A673 (cell line): ENCODE results near the gene GABRA5. TPM values are rescaled to one million over a fixed set of nuclear protein-coding genes. Genes with fewer than 3 reads are reported as not detected.

ENCODE experiments used
- BruUV-seq: library from RNA; stranded (reverse); fragments of 400-500 nt; replicated peaks from 2 replicates; lab custom pipeline; 2021; lab: Mats Ljungman, UMichigan
- CTCF ChIA-PET: fragments of 300-600 bp; sonication (Branson Sonifier 250); formaldehyde crosslinking; loops from one replicate; lab custom pipeline; 2022; ENCODE audit warnings: antibody characterized with exemption; lab: Charles Lee
- POLR2A ChIA-PET: fragments of 300-600 bp; sonication (Branson Sonifier 250); formaldehyde crosslinking; loops from one replicate; lab custom pipeline; 2022; ENCODE audit warnings: antibody characterized with exemption; ENCODE audit not compliant: low non-redundant PET; lab: Charles Lee
- DNase-seq: peaks from one replicate; pipeline ENCODE4 v3.0.0-alpha.2; 2015; ENCODE audit warnings: low spot score
- H3K27ac ChIP-seq: fragments of 200-600 bp; sonication (generic); 2 replicates; pipeline ENCODE4 v1.5.1; 2016; ENCODE audit warnings: mixed run types, low read depth, mild to moderate bottlenecking, mixed read lengths, antibody characterized with exemption, low read length; ENCODE audit not compliant: poor library complexity, severe bottlenecking
- H3K27me3 ChIP-seq: fragments of 200-600 bp; sonication (generic); replicated peaks from 2 replicates; pipeline ENCODE4 v1.6.1; 2017; ENCODE audit warnings: mixed run types, low read depth, mild to moderate bottlenecking, mixed read lengths, antibody characterized with exemption, low read length; ENCODE audit not compliant: insufficient read depth, poor library complexity
- H3K36me3 ChIP-seq: fragments of 200-600 bp; sonication (generic); 2 replicates; pipeline ENCODE4 v1.6.1; 2016; ENCODE audit warnings: mixed run types, mild to moderate bottlenecking, mixed read lengths, antibody characterized with exemption, low read length; ENCODE audit not compliant: insufficient read depth, poor library complexity, severe bottlenecking
- H3K4me1 ChIP-seq: fragments of 200-600 bp; sonication (generic); 2 replicates; pipeline ENCODE4 v1.6.1; 2017; ENCODE audit warnings: mixed run types, mild to moderate bottlenecking, mixed read lengths, antibody characterized with exemption, low read length; ENCODE audit not compliant: insufficient read depth, poor library complexity, severe bottlenecking
- H3K4me3 ChIP-seq: fragments of 200-600 bp; sonication (generic); 2 replicates; pipeline ENCODE4 v1.5.1; 2016; ENCODE audit warnings: low read depth, mixed run types, mild to moderate bottlenecking, mixed read lengths, low read length; ENCODE audit not compliant: poor library complexity, severe bottlenecking
- H3K9me3 ChIP-seq: fragments of 200-600 bp; sonication (generic); 2 replicates; pipeline ENCODE4 v1.6.1; 2016; ENCODE audit warnings: mixed run types, low read depth, mild to moderate bottlenecking, mixed read lengths, antibody characterized with exemption, low read length; ENCODE audit not compliant: poor library complexity, severe bottlenecking
- EZH2 ChIP-seq: fragments of 200-600 bp; sonication (generic); IDR thresholded peaks from 2 replicates; pipeline ENCODE4 v1.6.1; 2017; ENCODE audit warnings: borderline replicate concordance, low read depth, mild to moderate bottlenecking, mixed read lengths, antibody characterized with exemption, low read length; ENCODE audit not compliant: poor library complexity, severe bottlenecking
- intact Hi-C: fragments of 100-400 bp; cut with micrococcal nuclease; formaldehyde crosslinking; loops from one replicate; pipeline ENCODE4 v1.10.0; 2022; ENCODE audit not compliant: unreplicated experiment
- total RNA-seq: library from RNA; stranded (reverse); gene quantifications from 2 replicates; pipeline ENCODE4 v1.2.3, GENCODE V29; 2021
- TF ChIP-seq, protein P1 (sequence below): fragments of 300-800, 200-600 bp; sonication (generic); conservative IDR thresholded peaks from 2 replicates; pipeline ENCODE4 v1.5.1; 2017; ENCODE audit warnings: low read depth, mild to moderate bottlenecking, antibody characterized with exemption, low read length, moderate library complexity, mixed read lengths

Gene GABRA5
- total RNA-seq, 1 experiment from 2014 or later: not detected

DNA sequence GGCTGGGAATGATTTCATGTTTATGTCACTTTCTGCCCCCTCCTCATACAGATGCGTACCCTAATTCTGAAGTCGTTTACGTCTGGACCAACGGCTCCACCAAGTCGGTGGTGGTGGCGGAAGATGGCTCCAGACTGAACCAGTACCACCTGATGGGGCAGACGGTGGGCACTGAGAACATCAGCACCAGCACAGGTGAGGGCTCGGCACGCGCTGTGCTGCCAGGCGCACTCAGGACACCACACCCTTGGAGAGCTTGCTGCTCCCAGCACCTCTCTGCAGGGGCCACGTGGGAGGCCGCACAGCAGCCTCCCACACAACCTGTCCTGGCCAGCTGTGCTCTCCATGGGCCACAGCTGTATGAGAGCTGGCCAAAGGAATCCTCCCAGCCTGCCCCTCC, 70.3 kb downstream of the GABRA5 start:
- Histone ChIP-seq H3K27ac (no peak overlapping the region), H3K27me3 (no peaks in the 10 kb centered on the region), H3K36me3 (no peaks in the 10 kb centered on the region), H3K4me3 (no peak overlapping the region), H3K4me1 (no peaks in the 10 kb centered on the region), H3K9me3 (peaks cover 28% of the 10 kb centered on the region)
- no TSS peak for BruUV-seq
- intact Hi-C loops: no loop called here
- TF ChIP-seq, protein P1, sequence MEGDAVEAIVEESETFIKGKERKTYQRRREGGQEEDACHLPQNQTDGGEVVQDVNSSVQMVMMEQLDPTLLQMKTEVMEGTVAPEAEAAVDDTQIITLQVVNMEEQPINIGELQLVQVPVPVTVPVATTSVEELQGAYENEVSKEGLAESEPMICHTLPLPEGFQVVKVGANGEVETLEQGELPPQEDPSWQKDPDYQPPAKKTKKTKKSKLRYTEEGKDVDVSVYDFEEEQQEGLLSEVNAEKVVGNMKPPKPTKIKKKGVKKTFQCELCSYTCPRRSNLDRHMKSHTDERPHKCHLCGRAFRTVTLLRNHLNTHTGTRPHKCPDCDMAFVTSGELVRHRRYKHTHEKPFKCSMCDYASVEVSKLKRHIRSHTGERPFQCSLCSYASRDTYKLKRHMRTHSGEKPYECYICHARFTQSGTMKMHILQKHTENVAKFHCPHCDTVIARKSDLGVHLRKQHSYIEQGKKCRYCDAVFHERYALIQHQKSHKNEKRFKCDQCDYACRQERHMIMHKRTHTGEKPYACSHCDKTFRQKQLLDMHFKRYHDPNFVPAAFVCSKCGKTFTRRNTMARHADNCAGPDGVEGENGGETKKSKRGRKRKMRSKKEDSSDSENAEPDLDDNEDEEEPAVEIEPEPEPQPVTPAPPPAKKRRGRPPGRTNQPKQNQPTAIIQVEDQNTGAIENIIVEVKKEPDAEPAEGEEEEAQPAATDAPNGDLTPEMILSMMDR: no peak
- no peak for TF ChIP-seq EZH2
- CTCF ChIA-PET: no interaction called here
- POLR2A ChIA-PET: no interaction called here
- no peak for DNase-seq

DNA sequence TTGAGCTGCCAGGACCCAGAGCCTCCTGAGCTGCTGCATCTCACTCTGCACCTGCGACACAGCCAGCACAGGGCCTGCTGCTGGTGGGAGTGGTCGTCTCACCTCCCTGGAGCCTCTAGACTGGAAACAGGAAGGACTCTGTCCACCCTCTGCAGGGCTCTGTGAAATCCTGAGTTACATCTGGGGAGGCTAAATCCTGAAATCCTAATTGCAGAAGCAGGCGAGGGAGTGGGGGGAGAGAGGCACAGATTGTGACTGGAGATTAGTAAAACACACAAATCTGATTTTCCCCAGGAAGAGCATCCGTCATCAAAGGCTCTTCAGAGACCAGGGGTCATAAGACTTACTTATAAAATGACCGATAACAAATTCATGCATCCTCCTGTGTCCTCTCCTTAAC, 72.5 kb downstream of the GABRA5 start:
- CTCF ChIA-PET: no interaction called here
- BruUV-seq: no TSS peak
- no peaks in the 10 kb centered on the region for H3K36me3 ChIP-seq
- peaks cover 41% of the 10 kb centered on the region for H3K9me3 ChIP-seq
- no peaks in the 10 kb centered on the region for H3K4me1 ChIP-seq
- TF ChIP-seq EZH2: no peak
- TF ChIP-seq, protein P1: no peak
- no peak for DNase-seq
- H3K4me3 ChIP-seq: no peak overlapping the region
- POLR2A ChIA-PET: no interaction called here
- H3K27me3 ChIP-seq: no peaks in the 10 kb centered on the region
- intact Hi-C loops: no loop called here
- no peak overlapping the region for H3K27ac ChIP-seq

DNA sequence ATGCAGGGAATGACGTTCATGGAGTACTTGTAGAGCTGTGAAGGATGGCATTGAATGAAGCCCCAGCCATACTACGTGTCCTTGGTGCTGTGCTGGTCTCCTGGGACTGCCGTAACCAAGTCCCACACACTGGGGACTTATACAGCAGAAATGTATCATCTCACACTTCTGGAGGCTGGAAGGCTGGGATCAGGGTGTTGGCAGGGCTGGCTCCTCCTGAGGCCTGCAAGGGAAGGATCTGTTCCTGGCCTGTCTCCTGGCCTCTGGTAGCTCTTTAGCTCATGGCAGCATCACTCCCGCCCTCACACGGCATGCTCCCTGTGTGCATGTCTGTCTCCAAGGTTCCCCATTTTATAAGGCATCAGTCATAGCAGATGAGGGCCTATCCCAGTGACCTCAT, 74.6 kb downstream of the GABRA5 start:
- ChIA-PET POLR2A (no interaction called here), CTCF (no interaction called here)
- peaks cover 37% of the 10 kb centered on the region for H3K9me3 ChIP-seq
- BruUV-seq: no TSS peak
- no peaks in the 10 kb centered on the region for H3K27me3 ChIP-seq
- H3K4me1 ChIP-seq: no peaks in the 10 kb centered on the region
- no peak overlapping the region for H3K27ac ChIP-seq
- no peaks in the 10 kb centered on the region for H3K36me3 ChIP-seq
- no peak overlapping the region for H3K4me3 ChIP-seq
- no peak for TF ChIP-seq EZH2
- TF ChIP-seq, protein P1: no peak
- DNase-seq: no peak
- intact Hi-C loops: no loop called here
